Endothelial cell of umbilical vein (primary cell): ENCODE data around the gene WDR38. TPM values are rescaled to one million over a fixed set of nuclear protein-coding genes. Genes with fewer than 3 reads are reported as not detected.

Source experiments
- BruUV-seq: library from RNA; stranded (reverse); fragments of 400-500 nt; replicated peaks from 2 replicates; lab custom pipeline; 2021; lab: Mats Ljungman, UMichigan
- CTCF ChIA-PET: fragments of 300-600, 350-600 bp; sonication (Branson Sonifier 250); formaldehyde crosslinking; loops from one replicate; lab custom pipeline; 2021; ENCODE audit warnings: antibody characterized with exemption, inconsistent platforms; lab: Charles Lee
- POLR2A ChIA-PET: fragments of 300-600, 350-600 bp; sonication (Branson Sonifier 250); formaldehyde crosslinking; loops from one replicate; lab custom pipeline; 2021; ENCODE audit warnings: antibody characterized with exemption, inconsistent platforms; lab: Charles Lee
- DNase-seq: peaks from one replicate; pipeline ENCODE4 v3.0.0-alpha.2; 2011; ENCODE audit warnings: low read depth, low spot score
- FAIRE-seq: peaks from 2 replicates; lab custom pipeline; 2011; peaks lifted over from hg19 to GRCh38; lab: Jason Lieb, UNC
- H2AFZ ChIP-seq: 2 replicates; pipeline ENCODE4 v1.6.0; 2012; ENCODE audit warnings: low read depth, low read length, control low read depth, inconsistent platforms
- H3K27ac ChIP-seq: 2 replicates; pipeline ENCODE4 v1.5.1; 2011; ENCODE audit warnings: low read depth, mild to moderate bottlenecking, control low read depth, low read length, moderate library complexity; ENCODE audit not compliant: insufficient read depth
- H3K27me3 ChIP-seq, 2 experiments: 2 replicates each; pipeline versions ENCODE4 v1.6.0 to v1.6.1; 2011; ENCODE audit warnings: low read length in 2 of 2, mixed read lengths in 1 of 2; ENCODE audit not compliant: control insufficient read depth in 2 of 2, insufficient read depth in 2 of 2
- H3K36me3 ChIP-seq, 2 experiments: 2 replicates in 1 of 2; 3 replicates in 1 of 2; pipeline ENCODE4 v1.5.1; 2011; ENCODE audit warnings: low read length in 2 of 2, mild to moderate bottlenecking in 1 of 2, moderate library complexity in 1 of 2; ENCODE audit not compliant: control insufficient read depth in 2 of 2, insufficient read depth in 2 of 2; ENCODE audit errors: extremely low read depth in 1 of 2
- H3K4me1 ChIP-seq: 3 replicates; pipeline ENCODE4 v1.5.1; 2011; ENCODE audit warnings: mild to moderate bottlenecking, low read length; ENCODE audit not compliant: control insufficient read depth, insufficient read depth; ENCODE audit errors: extremely low read depth
- H3K4me2 ChIP-seq: 2 replicates; pipeline ENCODE4 v1.6.1; 2011; ENCODE audit warnings: low read length, control low read depth, mixed read lengths; ENCODE audit not compliant: insufficient read depth
- H3K4me3 ChIP-seq, 3 experiments: fragments of 200-600 bp in 1 of 3; sonication (generic), shearing (Covaris generic) in 1 of 3; replicated peaks in 1 of 3; 2 replicates each; pipeline ENCODE4 v1.5.1; 2011 to 2016; ENCODE audit warnings: control low read depth in 3 of 3, low read length in 3 of 3, mild to moderate bottlenecking in 2 of 3, inconsistent platforms in 1 of 3, low read depth in 1 of 3, moderate library complexity in 1 of 3; ENCODE audit not compliant: insufficient read depth in 1 of 3
- H3K79me2 ChIP-seq: 2 replicates; pipeline ENCODE4 v1.6.0; 2012; ENCODE audit warnings: low read length, inconsistent platforms; ENCODE audit not compliant: control insufficient read depth, insufficient read depth
- H3K9ac ChIP-seq: replicated peaks from 2 replicates; pipeline ENCODE3; 2011; ENCODE audit warnings: low read length, control low read depth; ENCODE audit not compliant: insufficient read depth; ENCODE audit errors: extremely low read depth
- H3K9me1 ChIP-seq: replicated peaks from 3 replicates; pipeline ENCODE4 v1.6.0; 2011; ENCODE audit warnings: mild to moderate bottlenecking, low read length; ENCODE audit not compliant: control insufficient read depth, insufficient read depth; ENCODE audit errors: extremely low read depth
- H3K9me3 ChIP-seq: replicated peaks from 2 replicates; pipeline ENCODE4 v1.5.1; 2012; ENCODE audit warnings: low read length, inconsistent platforms; ENCODE audit not compliant: control insufficient read depth, insufficient read depth
- H4K20me1 ChIP-seq: replicated peaks from 2 replicates; pipeline ENCODE3; 2011; ENCODE audit warnings: mild to moderate bottlenecking, low read length; ENCODE audit not compliant: control insufficient read depth, insufficient read depth; ENCODE audit errors: extremely low read depth
- CTCF ChIP-seq, 2 donors: IDR thresholded peaks; 1 replicate in 1 of 2; 2 replicates in 1 of 2; pipeline ENCODE4 v1.5.1; 2011; ENCODE audit warnings: low read length in 2 of 2, mild to moderate bottlenecking in 2 of 2, moderate library complexity in 2 of 2, control low read depth in 1 of 2, inconsistent platforms in 1 of 2, low read depth in 1 of 2; ENCODE audit not compliant: insufficient read depth in 1 of 2; ENCODE audit errors: extremely low read depth in 1 of 2
- EZH2 ChIP-seq: IDR thresholded peaks from 2 replicates; pipeline ENCODE4 v1.6.1; 2012; ENCODE audit warnings: borderline replicate concordance, low read depth, mild to moderate bottlenecking, moderate library complexity, low read length, inconsistent platforms; ENCODE audit not compliant: severe bottlenecking
- FOS ChIP-seq: IDR thresholded peaks from 2 replicates; pipeline ENCODE4 v1.6.1; 2011; ENCODE audit warnings: mild to moderate bottlenecking, low read length, moderate library complexity, borderline replicate concordance; ENCODE audit not compliant: insufficient read depth
- GATA2 ChIP-seq: IDR thresholded peaks from 2 replicates; pipeline ENCODE4 v1.7.0; 2011; ENCODE audit warnings: low read depth, mild to moderate bottlenecking, moderate library complexity, mixed read lengths, low read length; ENCODE audit not compliant: insufficient read length, insufficient read depth
- JUN ChIP-seq: IDR thresholded peaks from 2 replicates; pipeline ENCODE4 v1.6.1; 2011; ENCODE audit warnings: borderline replicate concordance, low read depth; ENCODE audit not compliant: insufficient read length, insufficient read depth
- MAX ChIP-seq: IDR thresholded peaks from 2 replicates; pipeline ENCODE4 v1.6.1; 2011; ENCODE audit not compliant: insufficient read depth, insufficient read length
- MYC ChIP-seq: IDR thresholded peaks from one replicate; pipeline ENCODE4 v1.6.1; 2011; ENCODE audit warnings: mild to moderate bottlenecking, low read depth, low read length
- POLR2A ChIP-seq: IDR thresholded peaks from 2 replicates; pipeline ENCODE4 v1.6.1; 2012; ENCODE audit warnings: low read depth, mild to moderate bottlenecking, control low read depth, low read length
- POLR2AphosphoS5 ChIP-seq: IDR thresholded peaks from 2 replicates; pipeline ENCODE4 v1.6.1; 2012; ENCODE audit warnings: low read depth, mild to moderate bottlenecking, control low read depth, low read length, moderate library complexity; ENCODE audit not compliant: insufficient read depth
- dilution Hi-C: fragments of 300-500 bp; cut with MboI; formaldehyde crosslinking; loops from one replicate; pipeline ENCODE4 v1.15.0; 2019; ENCODE audit warnings: low sequenced_read_pairs; ENCODE audit not compliant: extremely low pct_ligation_motif_present
- intact Hi-C: fragments of 100-400 bp; cut with micrococcal nuclease; formaldehyde crosslinking; loops from one replicate; pipeline ENCODE4 v1.10.0; 2022
- polyA plus RNA-seq, 4 experiments: library from polyadenylated mRNA; depleted of rRNA in 3 of 4; stranded (reverse) in 3 of 4; unstranded in 1 of 4; fragments of >200 nt; gene quantifications; 2 replicates each; pipeline versions ENCODE4 v1.2.1 to v1.2.3, GENCODE V29; 2011 to 2012; ENCODE audit warnings: missing spikeins in 1 of 4
- total RNA-seq: library from RNA; stranded (reverse); gene quantifications from 2 replicates; pipeline ENCODE4 v1.2.3, GENCODE V29; 2021

The WDR38 gene
- total and polyA plus RNA-seq, 2 donors (not counting 3 experiments of a cell fraction or from before 2014, with no cell fraction given), result not detected

- ChIA-PET CTCF (interaction anchor here (0.8 to 2.0 kb wide), 9 partner anchors 12 to 265 kb away, joined by 3 to 6 read pairs (median 3); partner anchors contain the start of genes ARPC5L, OLFML2A and SCAI), POLR2A (interaction anchor here (0.5 to 0.6 kb wide), 2 partner anchors 165 to 387 kb away, joined by 3 to 4 read pairs; no protein-coding TSS in a partner anchor)
- peaks cover 32% of the 10 kb centered on the region for H3K79me2 ChIP-seq
- H3K27ac ChIP-seq, result no peak overlapping the region
- TF ChIP-seq MAX, result no peak
- no peak for TF ChIP-seq EZH2
- TF ChIP-seq CTCF (IDR thresholded peaks at IDR 0.05; ENCODE audit: extremely low read depth in 1 of 2, insufficient read depth in 1 of 2, low read depth in 1 of 2, low read length in 2 of 2), result no peak
- TF ChIP-seq GATA2, result no peak
- no peak for TF ChIP-seq JUN
- TF ChIP-seq POLR2A, result no peak
- no peak for TF ChIP-seq POLR2AphosphoS5
- no peak for TF ChIP-seq MYC
- no peak for TF ChIP-seq FOS
- peak; percentile 28 for FAIRE-seq
- DNase-seq, result no peak
- no peaks in the 10 kb centered on the region for H3K4me1 ChIP-seq
- no peak overlapping the region for H2AFZ ChIP-seq
- dilution Hi-C loops (no loop called here), intact Hi-C loops (no loop called here)
- no peak overlapping the region for H3K4me3 ChIP-seq
- H3K9me3 ChIP-seq, result no peaks in the 10 kb centered on the region
- no peak overlapping the region for H3K9ac ChIP-seq
- H3K27me3 ChIP-seq, result no peaks in the 10 kb centered on the region
- no peak overlapping the region for H3K4me2 ChIP-seq
- no peaks in the 10 kb centered on the region for H3K9me1 ChIP-seq
- H3K36me3 ChIP-seq, result peaks cover 33 to 52% of the 10 kb centered on the region in 2 experiments
- BruUV-seq, result no TSS peak
- no peaks in the 10 kb centered on the region for H4K20me1 ChIP-seq
These were observed 24.8 kb downstream of the WDR38 start for GRCh38 chr9:124878021-124878420.
